Left lung (tissue), 10 donors: ENCODE measurements around the gene CIRBP. TPM values are rescaled to one million over a fixed set of nuclear protein-coding genes. Genes with fewer than 3 reads are reported as not detected.
"Not testable (repeated sequence)": the region's sequence is repeated elsewhere in the genome, so short reads cannot be mapped to it uniquely, and the experiment has no call there.

Experiments
- ATAC-seq: fragments of 200-7000 bp; cut with Tn5 transposase; one replicate; pipeline ENCODE4 v1.9.1; 2020; ENCODE audit warnings: moderate library complexity
- DNase-seq, 4 donors: peaks; one replicate each; pipeline ENCODE4 v3.0.0-alpha.2; 2013 to 2020
- H3K27ac ChIP-seq, 2 donors: fragments of 200-600 bp; sonication (generic) in 1 of 2; one replicate each; pipeline versions ENCODE4 v1.5.0 to v1.8.0; 2020 to 2021
- H3K27me3 ChIP-seq, 2 donors: fragments of 200-600 bp; sonication (generic) in 1 of 2; one replicate each; pipeline versions ENCODE4 v1.5.0 to v1.8.0; 2020 to 2021
- H3K36me3 ChIP-seq, 2 donors: fragments of 200-600 bp; sonication (generic) in 1 of 2; one replicate each; pipeline versions ENCODE4 v1.5.0 to v1.8.0; 2020 to 2021
- H3K4me1 ChIP-seq, 2 donors: fragments of 200-600 bp; one replicate each; pipeline ENCODE4 v1.8.0; 2021
- H3K4me3 ChIP-seq, 2 donors: fragments of 200-600 bp; sonication (generic) in 1 of 2; one replicate each; pipeline versions ENCODE4 v1.5.0 to v1.8.0; 2020 to 2021; ENCODE audit warnings: mild to moderate bottlenecking in 1 of 2
- H3K9me3 ChIP-seq, 2 donors: fragments of 200-600 bp; sonication (generic) in 1 of 2; one replicate each; pipeline versions ENCODE4 v1.5.0 to v1.8.0; 2020 to 2021
- intact Hi-C, 2 donors: fragments of 100-400 bp; cut with DNase I; formaldehyde crosslinking; loops; one replicate each; pipeline versions ENCODE4 v1.11.2 to v1.14.2; 2022
- polyA plus RNA-seq, 6 donors: library from polyadenylated mRNA; unstranded; fragments of 120-200 nt; gene quantifications; one replicate each; pipeline ENCODE4 v1.2.1, GENCODE V29; 2013; ENCODE audit not compliant: insufficient read length in 6 of 6
- total RNA-seq, 2 donors: library from RNA; stranded (reverse); fragmentation: NEBNext Ultra II Directional; extraction: Animal tissue kit (Norgen Biotek cat#: 25700); gene quantifications; one replicate each; pipeline ENCODE4 v1.2.1, GENCODE V29; 2021
- TF ChIP-seq, protein P1 (sequence below), 2 donors: fragments of 200-600 bp; sonication (generic) in 1 of 2; IDR thresholded peaks; one replicate each; pipeline versions ENCODE4 v1.5.0 to v1.8.0; 2021; ENCODE audit warnings: antibody characterized with exemption in 2 of 2
- donor health status: DM: no; HTN: yes; CAD: no.
- donor health status: DM: no; HTN: no; CAD: no.

The CIRBP gene
- total and polyA plus RNA-seq, 8 donors, result 220 to 1,079 (median 949) TPM

DNA sequence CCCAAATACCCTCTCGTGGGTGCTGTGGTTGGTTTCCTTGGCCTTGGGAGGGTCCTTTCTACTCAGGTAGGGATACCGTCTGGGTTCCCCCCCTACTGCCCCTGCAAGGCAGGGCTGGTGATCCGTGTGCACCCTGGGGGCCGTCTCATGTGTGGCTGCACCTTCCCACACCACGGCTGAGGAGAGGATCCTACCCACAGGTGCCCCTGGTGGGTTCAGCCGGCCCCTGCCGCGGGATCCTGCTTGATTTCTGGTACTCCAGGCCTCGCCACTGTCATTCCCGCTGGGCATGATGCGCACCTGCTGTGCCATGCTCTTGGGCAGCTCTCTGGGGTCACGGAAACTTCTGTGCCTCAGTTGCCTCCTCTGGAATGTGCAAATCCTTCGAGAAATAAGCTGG, 47.3 kb downstream of the CIRBP start:
- H3K4me1 ChIP-seq, result peaks cover 0 to 10% of the 10 kb centered on the region in 2 donors

DNA sequence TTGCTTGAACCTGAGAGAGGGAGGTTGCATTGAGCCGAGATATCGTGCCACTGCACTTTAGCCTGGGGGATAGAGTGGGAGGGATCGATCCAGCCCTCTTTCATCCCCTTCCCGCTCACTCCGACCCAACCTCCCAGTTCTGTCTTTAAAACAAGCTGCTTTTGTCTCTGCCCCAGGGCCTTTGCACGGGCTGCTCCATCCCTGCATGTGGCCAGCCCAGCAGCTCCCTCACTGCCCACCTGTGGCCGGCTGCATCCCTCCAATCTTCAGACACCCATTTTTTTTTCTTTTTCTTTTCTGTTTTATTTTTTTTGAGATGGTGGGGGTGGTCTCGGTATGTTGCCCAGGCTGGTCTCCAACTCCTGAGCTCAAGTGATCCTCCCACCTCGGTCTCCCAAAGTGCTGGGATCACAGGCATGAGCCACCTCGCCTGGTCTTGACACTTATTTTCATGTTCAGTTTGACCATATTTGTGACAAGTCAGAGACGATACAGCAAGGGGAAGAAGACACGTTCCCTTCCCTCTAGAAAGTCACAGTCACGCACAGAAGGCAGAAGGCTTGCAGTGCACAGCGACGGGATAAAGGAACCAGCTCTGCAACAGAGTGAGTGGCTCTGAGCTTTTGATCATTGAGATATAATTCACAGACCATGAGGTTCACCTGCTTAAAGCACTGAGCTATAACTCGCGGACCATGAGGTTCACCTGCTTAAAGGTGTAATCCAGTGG, 48.3 kb downstream of the CIRBP start:
- H3K9me3 ChIP-seq, result no peaks in the 10 kb centered on the region
- no peak overlapping the region for H3K4me3 ChIP-seq
- H3K27me3 ChIP-seq, result peaks cover 28 to 98% of the 10 kb centered on the region in 2 donors
- no peak for DNase-seq
- H3K36me3 ChIP-seq, result no peaks in the 10 kb centered on the region
- no peak overlapping the region for H3K27ac ChIP-seq
- ATAC-seq, result no peak
- H3K4me1 ChIP-seq, result peaks cover 0 to 10% of the 10 kb centered on the region in 2 donors
- TF ChIP-seq, protein P1, sequence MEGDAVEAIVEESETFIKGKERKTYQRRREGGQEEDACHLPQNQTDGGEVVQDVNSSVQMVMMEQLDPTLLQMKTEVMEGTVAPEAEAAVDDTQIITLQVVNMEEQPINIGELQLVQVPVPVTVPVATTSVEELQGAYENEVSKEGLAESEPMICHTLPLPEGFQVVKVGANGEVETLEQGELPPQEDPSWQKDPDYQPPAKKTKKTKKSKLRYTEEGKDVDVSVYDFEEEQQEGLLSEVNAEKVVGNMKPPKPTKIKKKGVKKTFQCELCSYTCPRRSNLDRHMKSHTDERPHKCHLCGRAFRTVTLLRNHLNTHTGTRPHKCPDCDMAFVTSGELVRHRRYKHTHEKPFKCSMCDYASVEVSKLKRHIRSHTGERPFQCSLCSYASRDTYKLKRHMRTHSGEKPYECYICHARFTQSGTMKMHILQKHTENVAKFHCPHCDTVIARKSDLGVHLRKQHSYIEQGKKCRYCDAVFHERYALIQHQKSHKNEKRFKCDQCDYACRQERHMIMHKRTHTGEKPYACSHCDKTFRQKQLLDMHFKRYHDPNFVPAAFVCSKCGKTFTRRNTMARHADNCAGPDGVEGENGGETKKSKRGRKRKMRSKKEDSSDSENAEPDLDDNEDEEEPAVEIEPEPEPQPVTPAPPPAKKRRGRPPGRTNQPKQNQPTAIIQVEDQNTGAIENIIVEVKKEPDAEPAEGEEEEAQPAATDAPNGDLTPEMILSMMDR (IDR thresholded peaks at IDR 0.05), result no peak
- intact Hi-C loops, result no loop called here

More for the DNA sequence above, 47.3 kb downstream of the CIRBP start:
- no peak overlapping the region for H3K27ac ChIP-seq
- intact Hi-C loops, result no loop called here
- H3K4me3 ChIP-seq, result no peak overlapping the region
- peaks cover 28 to 96% of the 10 kb centered on the region in 2 donors for H3K27me3 ChIP-seq
- ATAC-seq (no peak), DNase-seq (peak in 1 of 4 donors; percentile 65)
- TF ChIP-seq, protein P1 (IDR thresholded peaks at IDR 0.05), result no peak
- H3K36me3 ChIP-seq, result no peaks in the 10 kb centered on the region
- H3K9me3 ChIP-seq, result no peaks in the 10 kb centered on the region

DNA sequence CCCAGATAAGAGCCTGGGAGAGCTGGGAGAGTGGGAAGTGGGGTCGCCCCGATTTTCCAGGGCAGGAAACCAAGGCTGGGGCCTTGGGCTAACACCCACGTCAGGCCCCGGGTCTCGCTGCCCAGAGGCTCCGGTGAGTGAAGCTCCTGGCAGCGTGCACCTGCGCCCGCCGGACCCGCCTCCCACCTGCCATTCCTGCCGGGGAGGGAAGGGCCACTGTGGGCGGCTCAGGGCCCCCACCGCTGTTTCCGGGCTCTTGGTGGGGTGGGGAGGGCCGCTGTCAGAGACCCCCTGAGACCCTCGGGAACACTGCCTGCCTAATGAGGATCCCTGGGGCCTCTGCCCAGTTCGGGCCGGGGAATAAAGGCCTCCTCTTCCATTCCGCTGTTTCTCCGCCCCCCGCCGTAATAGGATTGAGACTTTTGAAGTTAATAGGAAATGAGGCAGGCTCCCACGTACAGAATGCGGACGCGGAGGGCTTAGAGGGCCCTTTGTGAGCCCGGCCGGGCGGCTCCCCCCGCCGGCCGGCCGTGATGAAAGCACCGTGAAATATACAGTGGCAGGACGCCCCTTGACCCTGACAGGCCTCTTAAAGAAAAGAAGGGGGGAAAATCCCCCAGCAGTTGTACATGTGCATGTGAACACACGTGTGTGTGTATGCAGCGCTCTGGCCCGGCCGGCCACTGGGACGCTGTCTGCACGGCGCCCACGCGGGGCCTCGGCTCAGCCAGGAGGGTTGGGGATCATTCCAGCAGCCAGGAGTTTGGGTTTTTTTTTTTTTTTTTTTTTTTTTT, 49.7 kb downstream of the CIRBP start:
- intact Hi-C loops, result no loop called here
- Histone ChIP-seq H3K4me1 (peaks cover 0 to 10% of the 10 kb centered on the region in 2 donors), H3K9me3 (no peaks in the 10 kb centered on the region), H3K27ac (no peak overlapping the region), H3K4me3 (no peak overlapping the region), H3K36me3 (no peaks in the 10 kb centered on the region), H3K27me3 (peaks cover 28 to 98% of the 10 kb centered on the region in 2 donors)
- TF ChIP-seq, protein P1 (IDR thresholded peaks at IDR 0.05), result no peak
- ATAC-seq (peak; percentile 8), DNase-seq (peak in 1 of 4 donors; percentile 72)

- ATAC-seq, H3K4me3 ChIP-seq, H3K36me3 ChIP-seq, H3K9me3 ChIP-seq, H3K27ac ChIP-seq, DNase-seq, intact Hi-C loops: not testable (repeated sequence)
- Histone ChIP-seq H3K27me3 (peaks cover 32 to 98% of the 10 kb centered on the region in 2 donors), H3K4me1 (peaks cover 0 to 20% of the 10 kb centered on the region in 2 donors)
Measured at GRCh38 chr19:1320282-1320650, 51.1 kb downstream of the CIRBP start.

- Histone ChIP-seq H3K4me3 (no peak overlapping the region), H3K27me3 (peaks cover 21 to 97% of the 10 kb centered on the region in 2 donors), H3K27ac (no peak overlapping the region), H3K9me3 (no peaks in the 10 kb centered on the region), H3K36me3 (no peaks in the 10 kb centered on the region), H3K4me1 (peaks cover 0 to 13% of the 10 kb centered on the region in 2 donors)
- ATAC-seq (no peak), DNase-seq (no peak)
- TF ChIP-seq, protein P1 (IDR thresholded peaks at IDR 0.05), result no peak
- intact Hi-C loops, result no loop called here
Measured at GRCh38 chr19:1321539-1321938, 52.4 kb downstream of the CIRBP start.
